ENCODE data around the gene FOXO1. TPM values are rescaled to one million over a fixed set of nuclear protein-coding genes. Genes with fewer than 3 reads are reported as not detected.
A peak's percentile ranks its signal among the peaks of the same experiment; 100 is the strongest.

The FOXO1 gene
- total RNA-seq, 4 donors from 2014 or later, result 153 to 194 (median 176) TPM

DNA sequence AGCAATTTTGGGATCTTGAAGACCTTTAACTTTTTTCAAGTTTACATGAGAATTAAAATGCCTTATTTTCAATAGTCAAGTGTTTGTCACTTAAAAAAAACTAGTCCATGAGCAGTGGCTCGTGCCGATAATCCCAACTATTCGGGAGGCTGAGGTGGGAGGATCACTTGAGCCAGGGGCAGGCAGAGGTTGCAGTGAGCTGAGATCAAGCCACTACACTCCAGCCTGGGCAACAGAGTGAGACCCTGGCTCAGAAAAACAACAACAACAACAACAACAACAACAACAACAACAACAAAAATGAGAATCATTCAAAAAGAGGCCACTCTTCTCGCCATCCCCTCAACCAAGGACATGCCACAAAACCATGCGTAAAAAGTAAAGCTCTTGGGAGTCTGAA, 5.7 kb downstream of the FOXO1 start:
- 58 to 68% methylated on average over 5 of the region's 5 CpGs for WGBS, 2 donors

DNA sequence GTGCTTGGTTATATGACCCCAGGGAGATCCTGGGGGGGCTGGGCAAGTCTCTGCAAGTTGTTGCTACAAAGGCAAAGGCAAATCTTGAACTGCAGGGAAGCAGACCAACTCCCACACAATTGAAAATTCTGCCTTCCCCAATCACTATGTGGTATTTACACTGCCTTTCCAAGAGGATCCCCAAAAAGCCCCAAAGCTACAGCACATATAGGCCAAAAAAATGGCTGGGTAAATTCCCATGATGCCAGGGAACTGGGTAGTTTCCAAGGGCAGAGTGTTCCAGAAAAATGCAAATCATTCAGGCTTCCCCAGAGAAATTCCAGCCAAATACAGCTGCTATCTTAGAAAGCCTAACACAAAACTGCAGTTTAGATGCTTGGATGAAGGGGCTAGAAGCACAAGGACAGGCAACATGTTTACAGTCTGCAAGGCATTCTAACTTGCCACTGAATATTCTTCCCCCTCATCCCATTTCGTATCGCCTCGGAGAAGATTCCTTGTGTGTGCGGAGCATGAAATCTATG, 6.2 kb downstream of the FOXO1 start:
- Histone ChIP-seq H3K9me3 (no peaks in the 10 kb centered on the region), H3K27me3 (no peaks in the 10 kb centered on the region), H3K27ac (peak overlapping the region in 3 of 4 donors; percentile 39 to 99 (median 96)), H3K4me3 (peak overlapping the region in 3 of 4 donors; percentile 1 to 74 (median 10)), H3K4me1 (peaks cover 0 to 77% (median 26%) of the 10 kb centered on the region in 4 donors), H3K36me3 (no peaks in the 10 kb centered on the region)
- no peak for DNase-seq (ENCODE audit: low spot score in 2 of 2)
- WGBS, 2 donors, result 45 to 47% methylated on average over 4 of the region's 4 CpGs
- TF ChIP-seq EP300 (IDR thresholded peaks at IDR 0.05), result peak in 1 of 2 donors; percentile 77
- TF ChIP-seq, protein P1, sequence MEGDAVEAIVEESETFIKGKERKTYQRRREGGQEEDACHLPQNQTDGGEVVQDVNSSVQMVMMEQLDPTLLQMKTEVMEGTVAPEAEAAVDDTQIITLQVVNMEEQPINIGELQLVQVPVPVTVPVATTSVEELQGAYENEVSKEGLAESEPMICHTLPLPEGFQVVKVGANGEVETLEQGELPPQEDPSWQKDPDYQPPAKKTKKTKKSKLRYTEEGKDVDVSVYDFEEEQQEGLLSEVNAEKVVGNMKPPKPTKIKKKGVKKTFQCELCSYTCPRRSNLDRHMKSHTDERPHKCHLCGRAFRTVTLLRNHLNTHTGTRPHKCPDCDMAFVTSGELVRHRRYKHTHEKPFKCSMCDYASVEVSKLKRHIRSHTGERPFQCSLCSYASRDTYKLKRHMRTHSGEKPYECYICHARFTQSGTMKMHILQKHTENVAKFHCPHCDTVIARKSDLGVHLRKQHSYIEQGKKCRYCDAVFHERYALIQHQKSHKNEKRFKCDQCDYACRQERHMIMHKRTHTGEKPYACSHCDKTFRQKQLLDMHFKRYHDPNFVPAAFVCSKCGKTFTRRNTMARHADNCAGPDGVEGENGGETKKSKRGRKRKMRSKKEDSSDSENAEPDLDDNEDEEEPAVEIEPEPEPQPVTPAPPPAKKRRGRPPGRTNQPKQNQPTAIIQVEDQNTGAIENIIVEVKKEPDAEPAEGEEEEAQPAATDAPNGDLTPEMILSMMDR (IDR thresholded peaks at IDR 0.05), result no peak
- TF ChIP-seq POLR2A (IDR thresholded peaks at IDR 0.05), result no peak

More for the DNA sequence above, 5.7 kb downstream of the FOXO1 start:
- H3K27me3 ChIP-seq, result no peaks in the 10 kb centered on the region
- no peaks in the 10 kb centered on the region for H3K9me3 ChIP-seq
- no peak for DNase-seq (ENCODE audit: low spot score in 2 of 2)
- TF ChIP-seq, protein P1 (IDR thresholded peaks at IDR 0.05), result no peak
- TF ChIP-seq EP300 (IDR thresholded peaks at IDR 0.05) (no peak), POLR2A (IDR thresholded peaks at IDR 0.05) (no peak)
- H3K36me3 ChIP-seq, result no peaks in the 10 kb centered on the region
- H3K4me3 ChIP-seq, result peak overlapping the region in 2 of 4 donors; percentile 10 to 74
- H3K4me1 ChIP-seq, result peaks cover 0 to 72% (median 26%) of the 10 kb centered on the region in 4 donors
- peak overlapping the region in 3 of 4 donors; percentile 39 to 99 (median 96) for H3K27ac ChIP-seq

DNA sequence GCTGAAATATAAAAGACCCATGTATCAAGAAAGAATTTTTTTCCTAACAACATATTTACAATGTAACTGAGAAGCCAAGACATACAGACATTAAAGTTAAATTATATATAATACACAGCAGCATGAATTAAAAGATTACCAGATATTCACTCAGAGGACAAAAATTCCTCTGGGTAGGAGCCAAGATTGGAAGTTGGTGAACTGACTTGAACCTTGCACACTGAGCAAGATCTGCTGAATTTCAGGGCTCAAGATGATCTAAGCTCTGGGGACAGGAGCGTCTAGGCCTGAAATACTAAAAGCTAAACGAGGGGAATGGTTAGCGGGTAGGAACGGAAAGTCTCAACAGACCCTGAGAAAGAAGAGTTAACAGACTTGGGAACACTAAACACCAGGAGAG, 8.5 kb downstream of the FOXO1 start:
- H3K27ac ChIP-seq, result peak overlapping the region in 2 of 4 donors; percentile 2 to 6
- 47 to 64% methylated on average over 4 of the region's 4 CpGs for WGBS, 2 donors
- no peaks in the 10 kb centered on the region for H3K27me3 ChIP-seq
- H3K36me3 ChIP-seq, result no peaks in the 10 kb centered on the region
- no peak overlapping the region for H3K4me3 ChIP-seq
- no peak for TF ChIP-seq EP300 (IDR thresholded peaks at IDR 0.05)
- TF ChIP-seq, protein P1 (IDR thresholded peaks at IDR 0.05), result no peak
- TF ChIP-seq POLR2A (IDR thresholded peaks at IDR 0.05), result no peak
- no peaks in the 10 kb centered on the region for H3K9me3 ChIP-seq
- no peak for DNase-seq (ENCODE audit: low spot score in 2 of 2)
- H3K4me1 ChIP-seq, result peaks cover 0 to 87% (median 34%) of the 10 kb centered on the region in 4 donors

DNA sequence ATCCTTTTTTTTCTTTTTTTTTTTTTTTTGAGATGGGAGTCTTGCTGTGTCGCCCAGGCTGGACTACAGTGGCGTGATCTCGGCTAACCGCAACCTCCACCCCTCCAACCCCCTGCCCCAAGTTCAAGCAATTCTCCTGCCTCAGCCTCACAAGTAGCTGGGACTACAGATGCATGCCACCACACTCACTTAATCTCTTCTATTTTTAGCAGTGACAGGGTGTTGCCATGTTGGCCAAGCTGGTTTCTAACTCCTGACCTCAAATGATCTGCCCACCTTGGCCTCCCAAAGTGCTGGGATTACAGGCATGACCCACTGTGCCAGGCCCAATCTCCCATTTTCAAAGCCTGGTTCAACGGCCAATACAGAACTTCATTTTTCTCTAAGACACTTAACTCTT, 9.1 kb downstream of the FOXO1 start:
- 84 to 86% methylated on average over 5 of the region's 5 CpGs for WGBS, 2 donors
- no peak for DNase-seq (ENCODE audit: low spot score in 2 of 2)
- TF ChIP-seq, protein P1 (IDR thresholded peaks at IDR 0.05), result no peak
- TF ChIP-seq POLR2A (IDR thresholded peaks at IDR 0.05), result no peak
- TF ChIP-seq EP300 (IDR thresholded peaks at IDR 0.05), result no peak
- no peaks in the 10 kb centered on the region for H3K27me3 ChIP-seq
- H3K4me3 ChIP-seq, result no peak overlapping the region
- peaks cover 0 to 89% (median 37%) of the 10 kb centered on the region in 4 donors for H3K4me1 ChIP-seq
- peak overlapping the region in 1 of 4 donors; percentile 2 for H3K27ac ChIP-seq
- H3K36me3 ChIP-seq, result no peaks in the 10 kb centered on the region
- H3K9me3 ChIP-seq, result no peaks in the 10 kb centered on the region

DNA sequence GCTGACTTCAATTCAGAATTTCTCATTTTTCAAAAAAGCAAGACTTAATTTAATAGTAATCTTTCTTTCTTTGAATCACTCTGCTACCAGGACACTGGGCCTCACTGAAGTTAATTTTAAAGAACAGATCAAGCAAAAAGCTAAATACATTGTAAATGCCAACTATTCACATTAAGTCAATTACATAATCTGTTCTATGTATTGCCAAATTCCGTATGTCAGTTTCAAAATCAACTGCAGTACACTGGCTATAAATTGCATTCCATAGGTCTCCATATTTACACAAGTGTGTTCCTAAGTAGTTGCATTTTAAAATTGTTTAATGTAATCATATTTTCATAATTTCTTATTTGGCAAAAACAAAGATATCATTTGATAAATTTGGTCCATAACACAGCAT, 10.1 kb downstream of the FOXO1 start:
- 42 to 54% methylated on average over 1 of the region's 1 CpG for WGBS, 2 donors

More for the DNA sequence above, 10.1 kb downstream of the FOXO1 start:
- H3K36me3 ChIP-seq, result no peaks in the 10 kb centered on the region
- no peak overlapping the region for H3K27ac ChIP-seq
- H3K4me1 ChIP-seq, result peaks cover 0 to 91% (median 37%) of the 10 kb centered on the region in 4 donors
- no peaks in the 10 kb centered on the region for H3K9me3 ChIP-seq
- no peak for DNase-seq (ENCODE audit: low spot score in 2 of 2)
- H3K27me3 ChIP-seq, result no peaks in the 10 kb centered on the region
- TF ChIP-seq POLR2A (IDR thresholded peaks at IDR 0.05), result no peak
- no peak for TF ChIP-seq EP300 (IDR thresholded peaks at IDR 0.05)
- TF ChIP-seq, protein P1 (IDR thresholded peaks at IDR 0.05), result no peak
- H3K4me3 ChIP-seq, result no peak overlapping the region
